ENCODE measurements around the gene HIP1R.

GRCh38 chr12:122858591-122859302, 23.5 kb downstream of the HIP1R start:
- no peak for TF ChIP-seq RNF219 (CRISPR knock-in tag; IDR thresholded peaks at IDR 0.05)
- no peak for TF ChIP-seq NR3C1 (CRISPR knock-in tag; IDR thresholded peaks at IDR 0.05)
- TF ChIP-seq POLR2AphosphoS5 (IDR thresholded peaks at IDR 0.05; ENCODE audit: low read depth, low read length) = no peak
- no peak for TF ChIP-seq MED1 (CRISPR knock-in tag; IDR thresholded peaks at IDR 0.05)
- no peak for TF ChIP-seq ZBTB37 (CRISPR knock-in tag; IDR thresholded peaks at IDR 0.05)
- TF ChIP-seq CHD2 (IDR thresholded peaks at IDR 0.05; ENCODE audit: low read depth, low read length) = no peak
- TF ChIP-seq HOXD1 (CRISPR knock-in tag; IDR thresholded peaks at IDR 0.05) = no peak
- TF ChIP-seq THAP9 (CRISPR knock-in tag; IDR thresholded peaks at IDR 0.05; ENCODE audit: borderline replicate concordance) = no peak
- no peak for TF ChIP-seq MXD4 (CRISPR knock-in tag; IDR thresholded peaks at IDR 0.05)
- no peak for TF ChIP-seq MYC (CRISPR knock-in tag; IDR thresholded peaks at IDR 0.05; ENCODE audit: borderline replicate concordance)
- TF ChIP-seq SMYD3 (CRISPR knock-in tag; IDR thresholded peaks at IDR 0.05) = no peak

All from HepG2 (cell line).